Measurements from ENCODE around the gene HRH1.
"Not testable (repeated sequence)": the region's sequence is repeated elsewhere in the genome, so short reads cannot be mapped to it uniquely, and the experiment has no call there.

The HRH1 gene

GRCh38 chr3:11211531-11212298, 57.4 kb downstream of the HRH1 start:
- DNase-seq = no peak

- no peak for DNase-seq
Measured at GRCh38 chr3:11212299-11212608, 58.0 kb downstream of the HRH1 start.

- no peak for DNase-seq
Measured at GRCh38 chr3:11212784-11213183, 58.5 kb downstream of the HRH1 start.

- no peak for DNase-seq
Measured at GRCh38 chr3:11213810-11214450, 59.6 kb downstream of the HRH1 start.

GRCh38 chr3:11214451-11214978, 60.2 kb downstream of the HRH1 start:
- no peak for DNase-seq

GRCh38 chr3:11217370-11217769, 63.1 kb downstream of the HRH1 start:
- not testable (repeated sequence) for DNase-seq

GRCh38 chr3:11220230-11220629, 65.9 kb downstream of the HRH1 start:
- DNase-seq = no peak

GRCh38 chr3:11221818-11222415, 67.6 kb downstream of the HRH1 start:
- no peak for DNase-seq

GRCh38 chr3:11224010-11224409, 69.7 kb downstream of the HRH1 start:
- DNase-seq = no peak

- DNase-seq = no peak
Measured at GRCh38 chr3:11224870-11225229, 70.6 kb downstream of the HRH1 start.

- DNase-seq = no peak
Measured at GRCh38 chr3:11226042-11226370, 71.7 kb downstream of the HRH1 start.

GRCh38 chr3:11228041-11228440, 73.7 kb downstream of the HRH1 start:
- no peak for DNase-seq

- DNase-seq = no peak
Measured at GRCh38 chr3:11230125-11230524, 75.8 kb downstream of the HRH1 start.

GRCh38 chr3:11230832-11231231, 76.5 kb downstream of the HRH1 start:
- no peak for DNase-seq

GRCh38 chr3:11235385-11235784, 81.1 kb downstream of the HRH1 start:
- DNase-seq = no peak

GRCh38 chr3:11236588-11237461, 82.5 kb downstream of the HRH1 start:
- DNase-seq = no peak

GRCh38 chr3:11238060-11238459, 83.8 kb downstream of the HRH1 start:
- DNase-seq = no peak

- DNase-seq = no peak
Measured at GRCh38 chr3:11238880-11239279, 84.6 kb downstream of the HRH1 start.

- no peak for DNase-seq
Measured at GRCh38 chr3:11239796-11240195, 85.5 kb downstream of the HRH1 start.

GRCh38 chr3:11240496-11240895, 86.2 kb downstream of the HRH1 start:
- no peak for DNase-seq

- no peak for DNase-seq
Measured at GRCh38 chr3:11244121-11244677, 89.9 kb downstream of the HRH1 start.

GRCh38 chr3:11245276-11245675, 91.0 kb downstream of the HRH1 start:
- no peak for DNase-seq
